ENCODE results near the gene HCN4.

HCN4 gene

GRCh38 chr15:73323956-73324355, 44.8 kb downstream of the HCN4 start:
- no peak for DNase-seq (ENCODE audit: low read depth)
- H3K4me3 ChIP-seq (replicated peaks; ENCODE audit: low read depth, low read length): no peak overlapping the region
- TF ChIP-seq CTCF (IDR thresholded peaks at IDR 0.05; ENCODE audit: low read length, missing control alignments): no peak

GRCh38 chr15:73323374-73323955, 45.3 kb downstream of the HCN4 start:
- TF ChIP-seq CTCF (IDR thresholded peaks at IDR 0.05; ENCODE audit: low read length, missing control alignments): no peak
- no peak overlapping the region for H3K4me3 ChIP-seq (replicated peaks; ENCODE audit: low read depth, low read length)
- DNase-seq (ENCODE audit: low read depth): no peak

GRCh38 chr15:73322665-73323373, 45.9 kb downstream of the HCN4 start:
- no peak for DNase-seq (ENCODE audit: low read depth)
- no peak overlapping the region for H3K4me3 ChIP-seq (replicated peaks; ENCODE audit: low read depth, low read length)
- no peak for TF ChIP-seq CTCF (IDR thresholded peaks at IDR 0.05; ENCODE audit: low read length, missing control alignments)

GRCh38 chr15:73321496-73322450, 47.0 kb downstream of the HCN4 start:
- H3K4me3 ChIP-seq (replicated peaks; ENCODE audit: low read depth, low read length): no peak overlapping the region
- no peak for TF ChIP-seq CTCF (IDR thresholded peaks at IDR 0.05; ENCODE audit: low read length, missing control alignments)
- no peak for DNase-seq (ENCODE audit: low read depth)

- TF ChIP-seq CTCF (IDR thresholded peaks at IDR 0.05; ENCODE audit: low read length, missing control alignments): no peak
- DNase-seq (ENCODE audit: low read depth): no peak
- no peak overlapping the region for H3K4me3 ChIP-seq (replicated peaks; ENCODE audit: low read depth, low read length)
Observed at GRCh38 chr15:73320619-73321180, 48.1 kb downstream of the HCN4 start.

- no peak overlapping the region for H3K4me3 ChIP-seq (replicated peaks; ENCODE audit: low read depth, low read length)
- DNase-seq (ENCODE audit: low read depth): no peak
- TF ChIP-seq CTCF (IDR thresholded peaks at IDR 0.05; ENCODE audit: low read length, missing control alignments): no peak
Observed at GRCh38 chr15:73319460-73320245, 49.1 kb downstream of the HCN4 start.
